ENCODE measurements around the gene UBE4B. TPM values are rescaled to one million over a fixed set of nuclear protein-coding genes. Genes with fewer than 3 reads are reported as not detected.
A peak's percentile ranks its signal among the peaks of the same experiment; 100 is the strongest.

The UBE4B gene
- total RNA-seq, 1 donor = 73.1 TPM

GRCh38 chr1:10210841-10211804 lies 178.4 kb downstream of the UBE4B start:
- H3K9me3 ChIP-seq (ENCODE audit: low read depth, low read length) = no peaks in the 10 kb centered on the region
- H3K79me2 ChIP-seq (ENCODE audit: insufficient read depth, low read length) = peaks cover 50% of the 10 kb centered on the region
- H3K4me3 ChIP-seq (ENCODE audit: insufficient read depth, low read length) = peak overlapping the region; percentile 99
- peak; percentile 93 for DNase-seq (ENCODE audit: insufficient read length, low spot score, missing footprints)
- H3K4me2 ChIP-seq (ENCODE audit: insufficient read depth, low read length) = peak overlapping the region; percentile 83
- H3K36me3 ChIP-seq (ENCODE audit: insufficient read depth, low read length) = no peaks in the 10 kb centered on the region
- peak overlapping the region; percentile 94 for H3K27ac ChIP-seq (ENCODE audit: low read depth, low read length)
- H3K4me1 ChIP-seq (ENCODE audit: insufficient read depth, low read length) = peaks cover 19% of the 10 kb centered on the region
- peak overlapping the region; percentile 61 for H2AFZ ChIP-seq (ENCODE audit: low read length)
- TF ChIP-seq CTCF (IDR thresholded peaks at IDR 0.05; ENCODE audit: extremely low read depth, low read depth, low read length) = no peak
- no peaks in the 10 kb centered on the region for H3K27me3 ChIP-seq (ENCODE audit: insufficient read depth, low read length)
- peaks cover 37% of the 10 kb centered on the region for H4K20me1 ChIP-seq (ENCODE audit: insufficient read depth, low read length)

GRCh38 chr1:10211805-10212410 lies 179.2 kb downstream of the UBE4B start:
- Histone ChIP-seq H3K9me3 (ENCODE audit: low read depth, low read length) (no peaks in the 10 kb centered on the region), H3K4me1 (ENCODE audit: insufficient read depth, low read length) (peaks cover 22% of the 10 kb centered on the region), H2AFZ (ENCODE audit: low read length) (no peak overlapping the region)

GRCh38 chr1:10212476-10212875 lies 179.7 kb downstream of the UBE4B start:
- H3K36me3 ChIP-seq (ENCODE audit: insufficient read depth, low read length) = no peaks in the 10 kb centered on the region
- no peak for TF ChIP-seq CTCF (IDR thresholded peaks at IDR 0.05; ENCODE audit: extremely low read depth, low read depth, low read length)
- H4K20me1 ChIP-seq (ENCODE audit: insufficient read depth, low read length) = peaks cover 48% of the 10 kb centered on the region
- H3K27ac ChIP-seq (ENCODE audit: low read depth, low read length) = peak overlapping the region; percentile 94
- no peaks in the 10 kb centered on the region for H3K27me3 ChIP-seq (ENCODE audit: insufficient read depth, low read length)
- peak overlapping the region; percentile 99 for H3K4me3 ChIP-seq (ENCODE audit: insufficient read depth, low read length)
- no peak for DNase-seq (ENCODE audit: insufficient read length, low spot score, missing footprints)
- no peaks in the 10 kb centered on the region for H3K9me3 ChIP-seq (ENCODE audit: low read depth, low read length)
- H3K79me2 ChIP-seq (ENCODE audit: insufficient read depth, low read length) = peaks cover 64% of the 10 kb centered on the region
- H2AFZ ChIP-seq (ENCODE audit: low read length) = no peak overlapping the region
- peak overlapping the region; percentile 83 for H3K4me2 ChIP-seq (ENCODE audit: insufficient read depth, low read length)
- H3K4me1 ChIP-seq (ENCODE audit: insufficient read depth, low read length) = peaks cover 27% of the 10 kb centered on the region

More at GRCh38 chr1:10211805-10212410, 179.2 kb downstream of the UBE4B start:
- Histone ChIP-seq H4K20me1 (ENCODE audit: insufficient read depth, low read length) (peaks cover 43% of the 10 kb centered on the region), H3K36me3 (ENCODE audit: insufficient read depth, low read length) (no peaks in the 10 kb centered on the region), H3K4me3 (ENCODE audit: insufficient read depth, low read length) (peak overlapping the region; percentile 99), H3K27me3 (ENCODE audit: insufficient read depth, low read length) (no peaks in the 10 kb centered on the region), H3K4me2 (ENCODE audit: insufficient read depth, low read length) (peak overlapping the region; percentile 83), H3K79me2 (ENCODE audit: insufficient read depth, low read length) (peaks cover 58% of the 10 kb centered on the region), H3K27ac (ENCODE audit: low read depth, low read length) (peak overlapping the region; percentile 94)
- no peak for TF ChIP-seq CTCF (IDR thresholded peaks at IDR 0.05; ENCODE audit: extremely low read depth, low read depth, low read length)
- DNase-seq (ENCODE audit: insufficient read length, low spot score, missing footprints) = peak; percentile 65

Measured in osteoblast (primary cell).